Measurements from ENCODE around the gene TTC7B.

DNA sequence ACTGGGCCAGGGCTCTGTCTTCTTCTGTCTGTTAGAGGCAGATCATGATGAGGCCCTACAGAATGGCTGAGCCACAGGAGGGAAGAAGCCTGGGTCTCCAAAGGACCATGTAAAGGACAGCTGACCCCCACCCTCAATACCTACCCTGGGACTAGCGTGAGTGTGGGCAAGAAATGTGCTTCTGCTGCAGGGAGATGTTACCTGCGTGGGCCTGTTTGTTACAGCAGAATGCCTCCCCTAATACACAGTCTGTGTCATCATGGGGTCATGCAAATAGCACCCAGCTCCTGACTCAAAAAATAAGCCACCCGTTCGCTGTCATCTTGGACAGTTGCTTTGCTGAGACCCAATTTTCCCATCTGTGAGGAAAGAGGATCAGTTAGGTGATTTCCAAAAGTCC lies 328.8 kb downstream of the TTC7B start:
- no peak for TF ChIP-seq ARID2 (IDR thresholded peaks at IDR 0.05)
- TF ChIP-seq POLR2A (conservative IDR thresholded peaks at IDR 0.05): no peak
- TF ChIP-seq SAFB (IDR thresholded peaks at IDR 0.05; ENCODE audit: borderline replicate concordance, low read depth, low read length): no peak
- no peak for TF ChIP-seq MTA1 (IDR thresholded peaks at IDR 0.05; ENCODE audit: borderline replicate concordance)
- TF ChIP-seq PHF20 (IDR thresholded peaks at IDR 0.05; ENCODE audit: partially characterized antibody): no peak

Measured in K562 (cell line).